GM20000 (cell line): ENCODE measurements around the gene ANKLE1.
"Not testable (repeated sequence)": the region's sequence is repeated elsewhere in the genome, so short reads cannot be mapped to it uniquely, and the experiment has no call there.

ENCODE experiments used
- DNase-seq: peaks from one replicate; pipeline ENCODE4 v3.0.0; 2012; ENCODE audit warnings: low spot score
- TF ChIP-seq, protein P1 (sequence below): IDR thresholded peaks from 2 replicates; pipeline ENCODE4 v1.5.1; 2012; ENCODE audit warnings: mild to moderate bottlenecking, control low read depth; ENCODE audit errors: extremely low read depth, missing control alignments

ANKLE1 gene

DNA sequence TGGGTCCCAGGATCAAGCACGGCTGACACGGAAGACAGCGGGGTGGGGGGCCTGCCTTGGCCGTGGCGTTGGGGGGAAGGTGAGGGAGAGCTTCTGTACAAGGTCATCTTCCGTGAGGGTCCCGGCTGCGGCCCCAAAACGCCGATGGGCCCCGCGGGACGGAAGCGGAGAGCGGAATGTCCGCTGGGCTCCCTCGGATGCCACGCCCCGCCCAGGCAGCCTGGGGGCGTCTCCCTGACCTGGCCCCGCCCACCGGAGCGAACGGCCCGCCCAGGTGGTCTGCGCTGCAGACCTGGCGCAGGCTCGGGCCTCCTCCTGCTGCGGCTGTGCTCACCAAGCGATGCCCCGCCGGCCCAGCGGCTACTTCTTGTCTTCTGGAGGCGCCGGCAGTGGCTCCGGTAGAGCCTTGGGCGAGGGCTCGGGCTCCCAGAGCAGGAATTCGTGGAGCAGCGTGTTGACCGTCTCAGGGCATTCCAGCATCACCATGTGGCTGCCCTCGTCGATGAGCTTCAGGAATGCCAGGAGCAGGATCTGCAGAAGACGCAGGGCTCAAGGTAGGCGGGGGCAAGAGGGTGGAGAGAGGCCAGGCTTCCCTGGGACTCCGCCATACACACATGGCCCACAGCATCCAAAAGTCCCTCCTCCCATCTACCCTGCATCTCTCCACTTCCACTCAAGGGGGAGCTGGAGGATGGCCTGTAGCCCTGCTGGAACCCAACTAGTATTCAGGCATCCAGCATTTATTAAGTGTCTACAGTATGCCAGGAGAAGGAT lies 10.8 kb downstream of the ANKLE1 start:
- peak; percentile 97 for DNase-seq
- TF ChIP-seq, protein P1, sequence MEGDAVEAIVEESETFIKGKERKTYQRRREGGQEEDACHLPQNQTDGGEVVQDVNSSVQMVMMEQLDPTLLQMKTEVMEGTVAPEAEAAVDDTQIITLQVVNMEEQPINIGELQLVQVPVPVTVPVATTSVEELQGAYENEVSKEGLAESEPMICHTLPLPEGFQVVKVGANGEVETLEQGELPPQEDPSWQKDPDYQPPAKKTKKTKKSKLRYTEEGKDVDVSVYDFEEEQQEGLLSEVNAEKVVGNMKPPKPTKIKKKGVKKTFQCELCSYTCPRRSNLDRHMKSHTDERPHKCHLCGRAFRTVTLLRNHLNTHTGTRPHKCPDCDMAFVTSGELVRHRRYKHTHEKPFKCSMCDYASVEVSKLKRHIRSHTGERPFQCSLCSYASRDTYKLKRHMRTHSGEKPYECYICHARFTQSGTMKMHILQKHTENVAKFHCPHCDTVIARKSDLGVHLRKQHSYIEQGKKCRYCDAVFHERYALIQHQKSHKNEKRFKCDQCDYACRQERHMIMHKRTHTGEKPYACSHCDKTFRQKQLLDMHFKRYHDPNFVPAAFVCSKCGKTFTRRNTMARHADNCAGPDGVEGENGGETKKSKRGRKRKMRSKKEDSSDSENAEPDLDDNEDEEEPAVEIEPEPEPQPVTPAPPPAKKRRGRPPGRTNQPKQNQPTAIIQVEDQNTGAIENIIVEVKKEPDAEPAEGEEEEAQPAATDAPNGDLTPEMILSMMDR: peak; percentile 80

DNA sequence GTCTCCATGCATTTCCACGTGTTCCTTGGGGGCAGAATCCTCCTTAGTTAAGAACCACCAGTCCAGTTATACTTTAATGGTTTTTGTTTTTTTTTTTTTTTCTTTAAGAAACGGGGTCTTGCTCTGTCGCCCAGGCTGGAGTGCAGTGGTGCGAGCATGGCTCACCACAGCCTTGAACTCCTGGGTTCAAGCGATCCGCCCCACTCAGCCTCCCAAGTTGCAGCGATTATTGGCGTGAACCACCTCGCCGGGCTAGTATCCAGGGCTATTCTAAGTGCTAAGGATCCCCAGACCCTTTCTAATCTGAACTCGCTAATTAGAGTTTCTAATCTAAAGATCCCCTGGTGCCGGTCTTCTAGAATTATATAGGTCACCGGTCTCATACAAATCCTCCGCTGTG lies 11.9 kb downstream of the ANKLE1 start:
- DNase-seq: no peak
- TF ChIP-seq, protein P1: no peak

DNA sequence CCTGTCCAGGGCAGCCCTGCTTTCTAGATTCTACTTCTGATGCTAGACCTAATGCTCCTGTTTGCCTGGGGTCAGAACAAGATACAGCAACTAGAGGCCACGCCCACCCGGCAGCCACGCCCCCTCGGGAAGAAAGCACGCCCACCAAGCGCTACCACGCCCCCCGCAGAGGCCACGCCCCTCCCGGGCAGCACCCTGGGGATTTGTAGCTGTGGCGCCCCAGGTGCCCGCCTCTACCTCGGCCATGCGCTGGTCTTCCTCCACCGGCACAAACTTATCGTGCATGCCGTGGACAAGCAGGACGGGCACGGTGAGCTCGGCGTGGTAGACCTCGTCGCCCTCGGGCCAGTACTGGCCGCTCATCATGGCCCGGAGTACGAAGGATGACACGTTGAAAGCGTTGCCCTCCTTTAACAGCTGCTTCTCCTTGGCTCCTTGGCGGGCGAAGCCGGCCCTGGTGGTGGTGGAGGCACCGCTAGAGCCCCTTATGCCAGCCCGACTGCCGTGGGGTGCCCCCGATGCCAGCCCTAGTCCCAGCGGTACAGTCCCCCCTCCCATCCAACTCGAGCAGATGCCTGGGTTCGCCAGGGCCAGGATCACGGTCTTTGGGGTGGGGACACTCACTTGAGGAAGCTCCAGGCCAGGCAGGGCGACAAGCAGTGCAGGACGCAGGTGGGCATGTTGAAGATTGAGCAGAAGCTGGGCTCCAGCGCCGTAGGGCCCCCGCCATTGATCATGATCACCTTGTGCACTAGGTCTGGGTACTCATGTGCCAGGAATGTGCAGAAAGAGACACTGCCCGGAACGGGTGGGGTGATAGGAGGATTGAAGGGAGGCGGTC lies 12.6 kb downstream of the ANKLE1 start:
- peak; percentile 78 for DNase-seq
- TF ChIP-seq, protein P1: no peak

DNA sequence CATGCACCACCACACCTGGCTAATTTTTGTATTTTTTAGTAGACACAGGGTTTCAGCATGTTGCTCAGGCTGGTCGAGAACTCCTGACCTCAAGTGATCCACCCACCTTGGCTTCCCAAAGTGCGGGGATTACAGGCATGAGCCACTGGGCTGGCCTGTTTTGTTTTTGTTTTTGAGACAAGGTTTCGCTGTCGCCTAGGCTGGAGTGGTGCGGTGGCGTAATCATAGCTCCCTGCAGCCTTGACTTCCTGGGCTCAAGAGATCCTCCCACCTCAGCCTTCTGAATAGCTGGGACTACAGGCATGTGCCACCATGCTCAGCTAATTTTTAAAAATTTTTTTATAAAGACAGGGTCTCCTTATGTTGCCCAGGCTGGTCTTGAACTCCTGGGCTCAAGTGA lies 13.8 kb downstream of the ANKLE1 start:
- DNase-seq: not testable (repeated sequence)

DNA sequence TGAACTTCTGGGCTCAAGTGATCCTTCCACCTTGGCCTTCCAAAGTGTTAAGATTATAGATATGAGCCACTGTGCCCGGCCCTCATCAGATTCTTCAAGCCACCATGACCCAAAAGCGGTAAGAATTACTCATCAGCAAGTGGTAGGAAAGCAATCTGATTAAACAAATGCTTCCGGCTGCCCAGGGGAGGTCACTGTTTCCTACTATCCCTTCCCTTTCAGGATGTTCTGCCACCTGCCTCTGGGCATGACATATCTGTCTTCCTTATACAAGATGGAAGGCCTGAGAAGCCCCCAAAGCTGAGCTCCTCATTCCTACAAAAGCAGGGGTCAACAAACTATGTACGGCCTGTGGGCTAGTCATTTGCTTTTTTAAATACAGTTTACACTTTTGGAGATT lies 14.6 kb downstream of the ANKLE1 start:
- no peak for DNase-seq
- TF ChIP-seq, protein P1: no peak

DNA sequence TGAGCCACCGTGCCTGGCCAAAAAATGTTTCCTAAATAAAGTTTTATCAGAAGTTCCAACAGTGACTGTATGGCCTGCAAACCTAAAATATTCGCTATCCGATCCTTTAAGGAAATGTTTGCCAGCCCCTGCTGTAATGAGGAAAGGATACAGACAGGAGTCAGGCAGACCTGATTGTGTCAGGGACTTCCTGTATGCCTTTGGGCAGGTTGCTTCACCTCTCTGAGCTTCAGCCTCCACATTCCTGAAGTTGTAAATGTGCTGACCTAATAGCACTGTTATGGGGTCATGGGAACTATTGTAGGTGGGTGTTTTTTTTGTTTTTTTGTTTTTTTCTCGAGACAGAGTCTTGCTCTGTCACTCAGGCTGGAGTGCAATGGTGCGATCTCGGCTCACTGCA lies 15.3 kb downstream of the ANKLE1 start:
- TF ChIP-seq, protein P1: no peak
- DNase-seq: no peak

DNA sequence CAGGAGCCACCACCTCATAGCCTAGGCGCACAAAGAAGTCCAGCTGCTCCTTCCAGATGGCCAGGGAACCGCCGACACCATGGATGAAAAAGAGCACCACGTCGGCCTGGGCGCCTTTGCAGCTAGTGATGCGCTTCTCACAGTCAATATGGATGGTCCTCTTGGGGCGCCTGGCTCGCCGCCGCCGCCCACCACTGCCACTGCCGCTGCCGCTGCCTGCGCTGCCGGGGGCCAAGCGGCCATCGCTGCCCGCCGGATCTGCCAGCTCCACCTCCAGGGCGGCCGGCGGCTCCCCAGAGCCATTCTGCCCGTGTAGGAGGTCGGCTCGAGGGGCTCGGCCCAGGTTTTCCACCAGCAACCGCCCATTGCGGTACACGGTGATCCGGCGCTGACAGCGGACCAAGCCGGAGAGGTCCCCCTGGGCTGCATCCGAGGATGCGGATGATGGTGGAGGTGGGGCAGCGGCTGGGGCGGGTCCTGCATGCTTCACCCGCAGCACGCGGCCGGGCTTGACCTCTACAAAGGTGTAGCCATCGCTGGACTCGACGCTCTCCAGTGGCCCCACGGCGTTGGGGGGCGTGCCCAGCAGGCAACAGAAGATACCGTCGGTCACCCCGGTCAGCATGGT lies 19.4 kb downstream of the ANKLE1 start:
- TF ChIP-seq, protein P1: no peak

More for the DNA sequence above, 19.4 kb downstream of the ANKLE1 start:
- no peak for DNase-seq
